ENCODE measurements around the gene TTC7B. TPM values are rescaled to one million over a fixed set of nuclear protein-coding genes. Genes with fewer than 3 reads are reported as not detected.

Gene TTC7B
- total and polyA plus RNA-seq, 2 of the 13 experiments (the other 11 are each of a cell fraction or from before 2014, with no cell fraction given) = 1.3 to 3.2 TPM

- TF ChIP-seq ARID3A (IDR thresholded peaks at IDR 0.05; ENCODE audit: low read depth, low read length) (no peak), ZKSCAN5 (CRISPR knock-in tag; IDR thresholded peaks at IDR 0.05) (peak; percentile 59; the same call in 1 of the 2 replicates), SP5 (CRISPR knock-in tag; IDR thresholded peaks at IDR 0.05; ENCODE audit: borderline replicate concordance, low read depth) (no peak), FOXO4 (CRISPR knock-in tag; conservative IDR thresholded peaks at IDR 0.05) (no peak), ZNF619 (CRISPR knock-in tag; IDR thresholded peaks at IDR 0.05) (no peak), SOX6 (IDR thresholded peaks at IDR 0.05) (no peak), SOX6 (CRISPR knock-in tag; IDR thresholded peaks at IDR 0.05) (peak; percentile 39; the same call in 1 of the 2 replicates), GABPB1 (CRISPR knock-in tag; IDR thresholded peaks at IDR 0.05) (peak; percentile 92), KMT2A (CRISPR knock-in tag; IDR thresholded peaks at IDR 0.05) (peak; percentile 17; the same call in 1 of the 2 replicates), HDAC2 (CRISPR knock-in tag; IDR thresholded peaks at IDR 0.05) (peak; percentile 43; the same call in 1 of the 2 replicates), SMAD3 (CRISPR knock-in tag; IDR thresholded peaks at IDR 0.05) (no peak), HDAC1 (CRISPR knock-in tag; IDR thresholded peaks at IDR 0.05) (peak; percentile 28; the same call in 1 of the 2 replicates), ZNF382 (CRISPR knock-in tag; IDR thresholded peaks at IDR 0.05; ENCODE audit: borderline replicate concordance) (no peak), ZNF720 (CRISPR knock-in tag; IDR thresholded peaks at IDR 0.05) (no peak), FUBP1 (CRISPR knock-in tag; IDR thresholded peaks at IDR 0.05; ENCODE audit: borderline replicate concordance) (no peak), SNRNP70 (IDR thresholded peaks at IDR 0.05; ENCODE audit: low read depth, low read length) (no peak), NFYC (CRISPR knock-in tag; IDR thresholded peaks at IDR 0.05) (no peak), ONECUT2 (CRISPR knock-in tag; IDR thresholded peaks at IDR 0.05) (no peak), ZNF276 (CRISPR knock-in tag; IDR thresholded peaks at IDR 0.05; ENCODE audit: low read depth) (no peak), PBX3 (CRISPR knock-in tag; IDR thresholded peaks at IDR 0.05; ENCODE audit: borderline replicate concordance) (no peak), ZNF124 (CRISPR knock-in tag; IDR thresholded peaks at IDR 0.05) (no peak), TBX3 (IDR thresholded peaks at IDR 0.05; ENCODE audit: borderline replicate concordance) (no peak), RBFOX2 (IDR thresholded peaks at IDR 0.05; ENCODE audit: low read depth, low read length) (peak; percentile 43; the same call in 1 of the 2 replicates)
Observed at GRCh38 chr14:90500665-90501370, 315.4 kb downstream of the TTC7B start (continued).
